ENCODE data around the gene SH3RF3.

Gene SH3RF3

GRCh38 chr2:109454765-109455394 lies 325.9 kb downstream of the SH3RF3 start:
- no peak for DNase-seq (ENCODE audit: low spot score)

GRCh38 chr2:109455731-109456691 lies 327.0 kb downstream of the SH3RF3 start:
- no peak for DNase-seq (ENCODE audit: low spot score)

- DNase-seq (ENCODE audit: low spot score): no peak
These were observed 327.8 kb downstream of the SH3RF3 start for GRCh38 chr2:109456776-109457175.

GRCh38 chr2:109457366-109457765 lies 328.4 kb downstream of the SH3RF3 start:
- no peak for DNase-seq (ENCODE audit: low spot score)

GRCh38 chr2:109457794-109458193 lies 328.8 kb downstream of the SH3RF3 start:
- DNase-seq (ENCODE audit: low spot score): no peak

- DNase-seq (ENCODE audit: low spot score): no peak
These were observed 329.5 kb downstream of the SH3RF3 start for GRCh38 chr2:109458512-109458911.

GRCh38 chr2:109459485-109459884 lies 330.5 kb downstream of the SH3RF3 start:
- DNase-seq (ENCODE audit: low spot score): no peak

- no peak for DNase-seq (ENCODE audit: low spot score)
These were observed 331.7 kb downstream of the SH3RF3 start for GRCh38 chr2:109460553-109461324.

- no peak for DNase-seq (ENCODE audit: low spot score)
These were observed 334.2 kb downstream of the SH3RF3 start for GRCh38 chr2:109463236-109463635.

- DNase-seq (ENCODE audit: low spot score): no peak
These were observed 334.9 kb downstream of the SH3RF3 start for GRCh38 chr2:109463891-109464290.

- DNase-seq (ENCODE audit: low spot score): no peak
These were observed 337.9 kb downstream of the SH3RF3 start for GRCh38 chr2:109466674-109467575.

GRCh38 chr2:109467701-109468100 lies 338.7 kb downstream of the SH3RF3 start:
- DNase-seq (ENCODE audit: low spot score): no peak

- DNase-seq (ENCODE audit: low spot score): no peak
These were observed 339.9 kb downstream of the SH3RF3 start for GRCh38 chr2:109468893-109469292.

- DNase-seq (ENCODE audit: low spot score): no peak
These were observed 342.7 kb downstream of the SH3RF3 start for GRCh38 chr2:109471658-109472057.

- no peak for DNase-seq (ENCODE audit: low spot score)
These were observed 343.4 kb downstream of the SH3RF3 start for GRCh38 chr2:109472331-109472959.

GRCh38 chr2:109472974-109473373 lies 344.0 kb downstream of the SH3RF3 start:
- no peak for DNase-seq (ENCODE audit: low spot score)

- DNase-seq (ENCODE audit: low spot score): no peak
These were observed 344.8 kb downstream of the SH3RF3 start for GRCh38 chr2:109473616-109474318.

GRCh38 chr2:109474319-109474825 lies 345.4 kb downstream of the SH3RF3 start:
- DNase-seq (ENCODE audit: low spot score): no peak

- DNase-seq (ENCODE audit: low spot score): no peak
These were observed 346.7 kb downstream of the SH3RF3 start for GRCh38 chr2:109475531-109476210.
